Activated naive CD4-positive, alpha-beta T cell treated with anti-CD3 and anti-CD28 coated beads, Interleukin-2, amount 50 U/mL, for 72 hours (primary cell): ENCODE data around the gene WDR72. TPM values are rescaled to one million over a fixed set of nuclear protein-coding genes. Genes with fewer than 3 reads are reported as not detected.
"Not testable (repeated sequence)": the region's sequence is repeated elsewhere in the genome, so short reads cannot be mapped to it uniquely, and the experiment has no call there.

ENCODE experiments used
- ATAC-seq, 2 donors: fragments of 150-1000 bp; cut with Tn5 transposase; 2 replicates each; pipeline ENCODE4 v1.10.0; 2021; ENCODE audit warnings: mild to moderate bottlenecking in 2 of 2, moderate library complexity in 2 of 2
- DNase-seq, 2 donors: peaks; one replicate each; pipeline ENCODE4 v3.0.0; 2021 to 2022; ENCODE audit warnings: low spot score in 2 of 2
- H3K27ac Mint-ChIP-seq, 2 donors: one replicate each; pipeline ENCODE4 v1.8.0; 2022; ENCODE audit warnings: mild to moderate bottlenecking in 2 of 2, mixed read lengths in 2 of 2
- H3K36me3 Mint-ChIP-seq, 2 donors: one replicate each; pipeline ENCODE4 v1.8.0; 2022; ENCODE audit warnings: mixed read lengths in 2 of 2
- H3K9me3 Mint-ChIP-seq, 2 donors: one replicate each; pipeline ENCODE4 v1.8.0; 2022; ENCODE audit warnings: mixed read lengths in 2 of 2
- total RNA-seq, 2 donors: library from RNA; stranded (reverse); gene quantifications; one replicate each; pipeline ENCODE4 v1.2.3, GENCODE V29; 2022

Gene WDR72
- total RNA-seq, 2 donors from 2014 or later: not detected

- Mint-ChIP-seq H3K27ac (no peak overlapping the region), H3K9me3 (no peaks in the 10 kb centered on the region), H3K36me3 (no peaks in the 10 kb centered on the region)
- no peak for ATAC-seq
- DNase-seq: no peak
Observed at GRCh38 chr15:53569751-53570480, 189.5 kb downstream of the WDR72 start.

- DNase-seq (no peak), ATAC-seq (no peak)
- Mint-ChIP-seq H3K9me3 (no peaks in the 10 kb centered on the region), H3K27ac (no peak overlapping the region), H3K36me3 (no peaks in the 10 kb centered on the region)
Observed at GRCh38 chr15:53566912-53567311, 192.6 kb downstream of the WDR72 start.

DNA sequence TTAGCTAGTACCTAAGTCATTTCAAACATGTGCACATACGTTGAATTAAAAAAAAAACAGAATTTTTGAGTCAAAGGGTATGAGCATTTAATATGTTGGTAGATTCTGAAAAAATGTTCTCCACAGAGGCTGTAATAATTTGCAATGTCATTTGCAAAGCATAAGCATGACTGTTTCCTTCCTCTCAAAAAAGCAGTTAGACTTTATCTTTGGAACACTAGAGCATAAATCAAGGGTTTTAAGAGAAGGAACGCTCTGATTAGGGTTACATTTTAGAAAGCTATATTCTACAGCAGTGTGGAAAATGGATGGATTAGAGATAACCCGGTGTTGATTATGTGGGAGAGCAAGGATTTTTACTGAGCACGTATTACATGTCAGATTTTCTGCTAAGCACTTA is 193.7 kb downstream of the WDR72 start:
- Mint-ChIP-seq H3K36me3 (no peaks in the 10 kb centered on the region), H3K9me3 (no peaks in the 10 kb centered on the region)
- ATAC-seq: no peak

GRCh38 chr15:53564647-53565046 is 194.8 kb downstream of the WDR72 start:
- Mint-ChIP-seq H3K9me3 (no peaks in the 10 kb centered on the region), H3K27ac (no peak overlapping the region), H3K36me3 (no peaks in the 10 kb centered on the region)
- no peak for DNase-seq
- no peak for ATAC-seq

More for the DNA sequence above, 193.7 kb downstream of the WDR72 start:
- DNase-seq: no peak
- no peak overlapping the region for H3K27ac Mint-ChIP-seq

- no peak for DNase-seq
- H3K27ac Mint-ChIP-seq: no peak overlapping the region
- H3K36me3 Mint-ChIP-seq: no peaks in the 10 kb centered on the region
- H3K9me3 Mint-ChIP-seq: no peaks in the 10 kb centered on the region
- no peak for ATAC-seq
Observed at GRCh38 chr15:53563627-53564026, 195.8 kb downstream of the WDR72 start.

DNA sequence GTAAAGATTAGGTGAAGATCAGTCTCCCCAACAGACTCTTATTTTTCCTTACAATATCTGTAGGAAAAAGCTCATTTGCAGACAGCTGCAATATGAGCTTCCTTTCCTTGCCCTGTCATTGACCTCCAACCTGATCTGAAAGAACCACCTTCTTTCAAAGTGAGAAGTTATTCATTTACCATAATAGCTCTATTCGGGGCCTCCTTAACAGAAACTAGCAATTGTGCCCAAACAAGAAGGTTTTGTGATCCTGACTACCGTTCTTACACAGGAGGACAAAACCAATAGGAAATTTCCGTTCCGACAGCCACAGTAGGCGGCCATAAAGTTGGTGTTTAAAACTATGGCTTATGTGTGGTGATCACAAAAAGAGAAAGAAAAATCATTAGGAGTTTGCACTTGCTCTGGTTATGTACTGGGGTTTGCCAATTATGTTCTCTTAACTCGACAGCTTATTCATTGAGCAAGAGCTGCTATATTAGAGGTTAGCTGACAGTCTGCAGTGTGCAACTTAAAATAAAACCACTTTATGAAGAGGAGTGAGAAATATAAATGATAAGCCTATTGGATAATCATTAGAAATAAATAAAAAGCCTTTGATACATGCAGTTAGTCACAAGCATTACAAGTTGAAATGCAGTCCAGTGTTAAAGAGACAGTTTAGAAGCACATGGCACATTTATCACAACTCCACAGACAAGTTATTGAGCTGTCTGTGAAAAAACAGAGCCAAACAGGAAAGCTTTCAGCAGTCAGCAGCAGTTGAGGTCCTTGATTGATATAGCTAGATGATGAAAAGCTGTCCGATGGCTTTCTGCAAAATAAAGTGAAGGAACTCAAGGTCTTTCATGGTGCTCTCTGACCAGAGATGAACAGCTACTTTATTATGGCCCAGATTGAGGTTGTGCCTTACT is 199.8 kb downstream of the WDR72 start:
- H3K36me3 Mint-ChIP-seq: peaks cover 0 to 3% of the 10 kb centered on the region in 2 donors
- no peak for ATAC-seq
- no peak overlapping the region for H3K27ac Mint-ChIP-seq
- no peak for DNase-seq
- H3K9me3 Mint-ChIP-seq: no peaks in the 10 kb centered on the region

- peaks cover 0 to 5% of the 10 kb centered on the region in 2 donors for H3K36me3 Mint-ChIP-seq
- no peak overlapping the region for H3K27ac Mint-ChIP-seq
- DNase-seq (no peak), ATAC-seq (no peak)
- no peaks in the 10 kb centered on the region for H3K9me3 Mint-ChIP-seq
Observed at GRCh38 chr15:53558384-53558783, 201.1 kb downstream of the WDR72 start.

DNA sequence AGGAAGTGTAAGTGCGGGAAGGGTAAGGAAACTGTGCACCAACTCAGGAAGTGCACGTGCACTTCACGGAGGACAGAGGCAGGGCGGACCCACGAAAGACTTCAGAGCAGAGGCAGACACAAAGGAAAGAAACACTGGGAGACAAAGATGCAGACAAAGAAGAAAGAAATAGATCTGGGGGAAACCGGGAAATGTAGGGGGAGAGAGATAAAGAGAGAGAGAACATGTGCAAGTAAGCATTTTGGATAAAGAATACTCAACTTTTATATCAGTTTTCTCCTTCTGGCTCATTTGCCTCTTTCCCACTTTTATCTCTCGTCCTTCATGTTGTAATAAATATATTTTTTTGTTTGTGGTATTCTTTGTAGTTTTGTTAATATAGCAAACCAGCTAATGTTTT is 204.2 kb downstream of the WDR72 start:
- Mint-ChIP-seq H3K9me3 (no peaks in the 10 kb centered on the region), H3K36me3 (peaks cover 0 to 5% of the 10 kb centered on the region in 2 donors), H3K27ac (peak overlapping the region in 1 of 2 donors; percentile 45)
- ATAC-seq (no peak), DNase-seq (no peak)

DNA sequence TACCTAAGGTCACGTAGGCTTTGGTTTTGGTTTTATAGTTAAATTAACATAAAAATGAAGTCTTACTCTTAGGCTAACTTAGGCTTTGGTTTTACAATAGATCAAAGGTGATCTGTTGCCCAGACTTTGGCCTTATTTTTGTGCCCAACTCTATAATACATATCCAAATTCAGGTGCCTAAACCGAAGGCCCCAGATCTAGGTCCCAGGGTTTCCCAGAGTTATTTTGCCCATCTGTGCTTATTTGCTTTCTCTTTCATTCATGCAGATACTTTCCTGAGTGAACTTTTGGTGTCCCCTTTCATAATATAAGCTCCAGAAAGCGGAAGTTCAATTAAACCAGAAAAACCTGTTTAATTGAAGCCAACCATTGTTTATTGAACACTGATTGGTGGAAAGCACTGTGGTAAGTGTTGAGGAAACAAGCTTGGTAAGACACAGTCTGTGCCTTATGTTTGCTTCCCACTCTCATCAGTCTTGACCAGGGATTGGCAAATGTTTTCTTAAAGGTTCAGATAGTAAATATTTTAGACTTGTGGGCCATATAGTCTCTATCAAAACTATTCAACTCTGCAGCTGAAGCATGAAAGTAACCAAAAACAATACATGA is 209.7 kb downstream of the WDR72 start:
- peaks cover 0 to 4% of the 10 kb centered on the region in 2 donors for H3K36me3 Mint-ChIP-seq
- H3K27ac Mint-ChIP-seq: no peak overlapping the region
- H3K9me3 Mint-ChIP-seq: no peaks in the 10 kb centered on the region
- no peak for DNase-seq
- no peak for ATAC-seq

GRCh38 chr15:53548236-53548635 is 211.2 kb downstream of the WDR72 start:
- no peak overlapping the region for H3K27ac Mint-ChIP-seq

DNA sequence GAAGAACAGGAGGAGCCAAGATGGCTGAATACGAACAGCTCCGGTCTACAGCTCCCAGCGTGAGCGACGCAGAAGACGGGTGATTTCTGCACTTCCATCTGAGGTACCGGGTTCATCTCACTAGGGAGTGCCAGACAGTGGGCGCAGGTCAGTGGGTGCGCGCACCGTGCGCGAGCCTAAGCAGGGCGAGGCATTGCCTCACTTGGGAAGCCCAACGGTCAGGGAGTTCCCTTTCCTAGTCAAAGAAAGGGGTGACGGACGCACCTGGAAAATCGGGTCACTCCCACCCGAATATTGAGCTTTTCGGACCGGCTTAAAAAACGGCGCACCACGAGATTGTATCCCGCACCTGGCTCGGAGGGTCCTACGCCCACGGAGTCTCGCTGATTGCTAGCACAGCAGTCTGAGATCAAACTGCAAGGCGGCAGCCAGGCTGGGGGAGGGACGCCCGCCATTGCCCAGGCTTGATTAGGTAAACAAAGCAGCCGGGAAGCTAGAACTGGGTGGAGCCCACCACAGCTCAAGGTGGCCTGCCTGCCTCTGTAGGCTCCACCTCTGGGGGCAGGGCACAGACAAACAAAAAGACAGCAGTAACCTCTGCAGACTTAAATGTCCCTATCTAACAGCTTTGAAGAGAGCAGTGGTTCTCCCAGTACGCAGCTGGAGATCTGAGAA is 218.7 kb downstream of the WDR72 start:
- DNase-seq, ATAC-seq, H3K36me3 Mint-ChIP-seq, H3K9me3 Mint-ChIP-seq, H3K27ac Mint-ChIP-seq: not testable (repeated sequence)

More at GRCh38 chr15:53548236-53548635, 211.2 kb downstream of the WDR72 start:
- ATAC-seq (no peak), DNase-seq (no peak)
- H3K36me3 Mint-ChIP-seq: no peaks in the 10 kb centered on the region
- H3K9me3 Mint-ChIP-seq: no peaks in the 10 kb centered on the region

- DNase-seq (no peak), ATAC-seq (no peak)
- Mint-ChIP-seq H3K9me3 (peaks cover 5% of the 10 kb centered on the region in 2 donors), H3K36me3 (peaks cover 0 to 7% of the 10 kb centered on the region in 2 donors), H3K27ac (no peak overlapping the region)
Observed at GRCh38 chr15:53539878-53540277, 219.6 kb downstream of the WDR72 start.

GRCh38 chr15:53536479-53537120 is 222.9 kb downstream of the WDR72 start:
- Mint-ChIP-seq H3K27ac (no peak overlapping the region), H3K36me3 (peaks cover 0 to 7% of the 10 kb centered on the region in 2 donors)
- no peak for ATAC-seq

DNA sequence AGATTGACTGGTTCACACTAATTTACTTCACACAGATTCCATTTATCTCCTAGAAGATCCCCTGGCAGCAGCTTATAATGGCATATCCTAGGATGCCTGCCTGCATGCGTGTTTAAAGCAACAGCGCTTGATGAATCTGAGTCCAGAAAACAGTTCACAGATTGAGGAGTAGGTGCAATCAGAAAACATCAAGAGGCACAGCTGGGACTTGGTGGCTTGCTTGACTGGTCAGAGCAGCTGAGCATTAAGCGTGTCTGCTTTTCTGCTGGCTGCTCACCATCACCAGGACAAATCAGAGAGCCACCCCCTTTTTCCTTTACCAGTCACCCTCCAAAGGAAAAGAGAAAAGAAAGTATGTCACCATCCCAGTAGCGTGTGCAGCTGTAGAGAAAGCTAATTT is 223.6 kb downstream of the WDR72 start:
- Mint-ChIP-seq H3K27ac (no peak overlapping the region), H3K36me3 (peaks cover 0 to 7% of the 10 kb centered on the region in 2 donors), H3K9me3 (peaks cover 5 to 10% of the 10 kb centered on the region in 2 donors)
- no peak for DNase-seq
- ATAC-seq: no peak

More at GRCh38 chr15:53536479-53537120, 222.9 kb downstream of the WDR72 start:
- H3K9me3 Mint-ChIP-seq: peaks cover 5 to 10% of the 10 kb centered on the region in 2 donors
- no peak for DNase-seq

DNA sequence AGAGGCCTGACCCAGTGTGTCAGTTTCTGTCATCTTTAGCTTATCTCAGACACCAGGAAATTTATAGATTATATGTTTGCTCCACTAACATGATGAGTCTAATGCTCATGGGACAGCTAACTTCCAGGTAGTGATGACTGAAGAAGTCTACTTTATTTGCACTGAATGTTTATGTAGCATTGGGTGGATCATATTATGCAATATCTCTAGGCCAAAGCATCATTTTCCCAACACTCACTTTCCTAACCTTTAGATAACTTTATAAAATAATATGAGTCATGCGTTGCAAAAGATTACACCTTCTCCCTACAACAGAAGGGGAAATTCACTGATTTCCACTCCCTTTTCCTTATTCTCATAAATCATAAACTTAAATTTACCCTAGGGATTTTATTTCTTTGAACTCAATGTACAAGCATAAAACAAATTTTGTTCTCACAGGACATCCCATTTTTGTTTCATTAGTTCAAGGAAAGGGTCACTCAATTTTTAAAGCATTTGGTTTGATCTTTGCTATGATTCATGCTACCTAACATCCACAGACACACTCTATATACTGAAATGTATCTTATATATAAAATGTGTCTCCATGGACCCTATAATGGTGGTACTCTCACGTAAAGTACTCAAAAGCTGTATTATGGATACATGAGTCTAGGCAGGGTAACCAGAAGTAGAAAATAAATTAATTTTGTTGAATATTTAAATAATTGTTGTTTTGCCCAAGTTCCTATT is 225.2 kb downstream of the WDR72 start:
- no peaks in the 10 kb centered on the region for H3K36me3 Mint-ChIP-seq
- DNase-seq (no peak), ATAC-seq (no peak)
- H3K27ac Mint-ChIP-seq: no peak overlapping the region
- H3K9me3 Mint-ChIP-seq: peaks cover 0 to 5% of the 10 kb centered on the region in 2 donors
